HepG2 (cell line): ENCODE measurements around the gene RRP12. TPM values are rescaled to one million over a fixed set of nuclear protein-coding genes. Genes with fewer than 3 reads are reported as not detected.
A peak's percentile ranks its signal among the peaks of the same experiment; 100 is the strongest.

Experiments
- BCL6 ChIP-seq: IDR thresholded peaks from 2 replicates; pipeline ENCODE4 v1.6.1; 2016; ENCODE audit warnings: missing genetic modification reagents, missing compliant biosample characterization
- KMT2B ChIP-seq: IDR thresholded peaks from 2 replicates; pipeline ENCODE4 v1.6.1; 2016; ENCODE audit warnings: missing genetic modification reagents, missing compliant biosample characterization
- SCMH1 ChIP-seq: sonication (generic); formaldehyde crosslinking; IDR thresholded peaks from 2 replicates; pipeline ENCODE4 v1.9.0; 2021; ENCODE audit warnings: missing genetic modification reagents, mild to moderate bottlenecking, borderline replicate concordance
- TGIF2 ChIP-seq: IDR thresholded peaks from 2 replicates; pipeline ENCODE4 v1.6.1; 2016; ENCODE audit warnings: control low read depth, missing compliant biosample characterization
- ZNF329 ChIP-seq: sonication (generic); formaldehyde crosslinking; IDR thresholded peaks from 2 replicates; pipeline ENCODE4 v1.9.0; 2021; ENCODE audit warnings: low read depth, mild to moderate bottlenecking, missing genetic modification reagents
- ZNF451 ChIP-seq: sonication (generic); formaldehyde crosslinking; IDR thresholded peaks from 2 replicates; pipeline ENCODE4 v1.5.0; 2020; ENCODE audit warnings: mild to moderate bottlenecking, missing genetic modification reagents
- ZNF607 ChIP-seq: sonication (generic); formaldehyde crosslinking; IDR thresholded peaks from 2 replicates; pipeline ENCODE4 v1.5.1; 2020; ENCODE audit warnings: missing genetic modification reagents, mild to moderate bottlenecking, borderline replicate concordance
- polyA plus RNA-seq, 8 experiments: library from polyadenylated mRNA; depleted of rRNA in 3 of 8; stranded (reverse) in 7 of 8; unstranded in 1 of 8; fragments of >200 nt; fragmentation: Illumina TruSeq in 4 of 8; extraction: Trizol in 4 of 8; gene quantifications; 2 replicates each; pipeline versions ENCODE4 v1.2.1 to v1.2.3, GENCODE V29; 2011 to 2016; ENCODE audit warnings: low read depth in 4 of 8, missing spikeins in 1 of 8, mixed read lengths in 1 of 8; ENCODE audit not compliant: insufficient read depth in 1 of 8
- total RNA-seq, 5 experiments: library from RNA; depleted of rRNA; stranded (reverse); fragments of >200 nt; fragmentation: Illumina TruSeq; extraction: Trizol; gene quantifications; 2 replicates each; pipeline ENCODE4 v1.2.3, GENCODE V29; 2016; ENCODE audit warnings: low read depth in 1 of 5
- TF ChIP-seq, protein P1 (sequence below): sonication (generic); formaldehyde crosslinking; IDR thresholded peaks from 2 replicates; pipeline ENCODE4 v1.4.0; 2020; ENCODE audit warnings: missing genetic modification reagents
- TF ChIP-seq, protein P2 (sequence below): sonication (generic); formaldehyde crosslinking; IDR thresholded peaks from 2 replicates; pipeline ENCODE4 v1.5.0; 2020; ENCODE audit warnings: missing genetic modification reagents, mild to moderate bottlenecking, borderline replicate concordance
- TF ChIP-seq, protein P3 (sequence below): sonication (generic); formaldehyde crosslinking; IDR thresholded peaks from 2 replicates; pipeline ENCODE4 v1.5.0; 2020; ENCODE audit warnings: mild to moderate bottlenecking, low read depth, missing genetic modification reagents, borderline replicate concordance
- TF ChIP-seq, protein P4 (sequence below): IDR thresholded peaks from 2 replicates; pipeline ENCODE4 v1.6.1; 2016; ENCODE audit warnings: low read depth, missing genetic modification reagents, missing compliant biosample characterization
- TF ChIP-seq, protein P5 (sequence below): sonication (generic); formaldehyde crosslinking; IDR thresholded peaks from 2 replicates; pipeline ENCODE4 v1.4.0; 2020; ENCODE audit warnings: missing genetic modification reagents, mild to moderate bottlenecking, borderline replicate concordance
- TF ChIP-seq, protein P6 (sequence below): IDR thresholded peaks from 2 replicates; pipeline ENCODE4 v1.6.1; 2016

The RRP12 gene
- total and polyA plus RNA-seq, 2 of the 13 experiments (the other 11 are each of a cell fraction or from before 2014, with no cell fraction given) = 13.2 to 39.4 TPM

DNA sequence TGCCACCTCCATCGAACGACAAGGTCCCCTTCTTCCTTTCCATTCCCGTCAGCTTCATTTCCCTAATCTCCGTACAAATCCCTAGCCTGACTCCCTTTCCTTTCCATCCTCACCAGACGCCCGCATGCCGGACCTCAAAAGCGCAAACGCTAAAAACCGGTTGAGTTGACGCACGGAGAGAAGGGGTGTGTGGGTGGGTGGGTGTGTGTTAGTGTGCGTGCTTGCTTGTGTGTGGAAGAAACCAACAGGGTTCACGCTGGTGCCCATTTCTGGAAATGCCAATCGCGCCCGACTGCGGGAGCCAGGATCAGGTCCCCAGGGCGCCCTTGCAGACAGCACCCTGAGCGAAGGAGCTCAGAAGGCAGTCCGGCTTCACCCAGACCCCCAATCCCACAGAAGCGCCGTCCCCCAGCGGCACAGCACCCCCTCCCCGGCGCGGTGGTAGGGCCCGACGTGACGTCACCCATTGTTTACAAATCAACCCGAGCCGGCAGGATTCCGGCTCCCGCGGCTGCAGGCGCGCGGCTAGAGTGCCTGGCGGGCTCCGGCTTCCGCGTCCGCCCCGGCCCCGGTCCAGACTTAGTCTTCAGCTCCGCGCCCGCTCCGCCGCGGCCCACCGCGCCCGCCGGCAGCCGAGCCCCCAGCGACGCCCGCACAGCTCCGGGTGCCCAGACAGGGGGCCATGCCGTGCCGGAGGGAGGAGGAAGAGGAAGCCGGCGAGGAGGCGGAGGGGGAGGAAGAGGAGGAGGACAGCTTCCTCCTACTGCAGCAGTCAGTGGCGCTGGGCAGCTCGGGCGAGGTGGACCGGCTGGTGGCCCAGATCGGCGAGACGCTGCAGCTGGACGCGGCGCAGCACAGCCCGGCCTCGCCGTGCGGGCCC lies 82.1 kb downstream of the RRP12 start, which contains the start of gene FRAT1 (continued):
- TF ChIP-seq, protein P1, sequence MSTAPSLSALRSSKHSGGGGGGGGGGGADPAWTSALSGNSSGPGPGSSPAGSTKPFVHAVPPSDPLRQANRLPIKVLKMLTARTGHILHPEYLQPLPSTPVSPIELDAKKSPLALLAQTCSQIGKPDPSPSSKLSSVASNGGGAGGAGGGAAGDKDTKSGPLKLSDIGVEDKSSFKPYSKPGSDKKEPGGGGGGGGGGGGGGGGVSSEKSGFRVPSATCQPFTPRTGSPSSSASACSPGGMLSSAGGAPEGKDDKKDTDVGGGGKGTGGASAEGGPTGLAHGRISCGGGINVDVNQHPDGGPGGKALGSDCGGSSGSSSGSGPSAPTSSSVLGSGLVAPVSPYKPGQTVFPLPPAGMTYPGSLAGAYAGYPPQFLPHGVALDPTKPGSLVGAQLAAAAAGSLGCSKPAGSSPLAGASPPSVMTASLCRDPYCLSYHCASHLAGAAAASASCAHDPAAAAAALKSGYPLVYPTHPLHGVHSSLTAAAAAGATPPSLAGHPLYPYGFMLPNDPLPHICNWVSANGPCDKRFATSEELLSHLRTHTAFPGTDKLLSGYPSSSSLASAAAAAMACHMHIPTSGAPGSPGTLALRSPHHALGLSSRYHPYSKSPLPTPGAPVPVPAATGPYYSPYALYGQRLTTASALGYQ (CRISPR knock-in tag) = 0 out of 2 replicates have a peak, but pooled peaks have one; percentile 18
- TF ChIP-seq ZNF329 (CRISPR knock-in tag) (peak; percentile 83; the same call in 1 of the 2 replicates), KMT2B (CRISPR knock-in tag) (peak; percentile 37; the same call in 1 of the 2 replicates), ZNF451 (CRISPR knock-in tag) (peak; percentile 26; the same call in 1 of the 2 replicates), TGIF2 (CRISPR knock-in tag) (no peak), SCMH1 (CRISPR knock-in tag) (no peak), ZNF607 (CRISPR knock-in tag) (0 out of 2 replicates have a peak, but pooled peaks have one; percentile 48), BCL6 (CRISPR knock-in tag) (no peak; the same call in 1 of the 2 replicates)
- TF ChIP-seq, protein P2, sequence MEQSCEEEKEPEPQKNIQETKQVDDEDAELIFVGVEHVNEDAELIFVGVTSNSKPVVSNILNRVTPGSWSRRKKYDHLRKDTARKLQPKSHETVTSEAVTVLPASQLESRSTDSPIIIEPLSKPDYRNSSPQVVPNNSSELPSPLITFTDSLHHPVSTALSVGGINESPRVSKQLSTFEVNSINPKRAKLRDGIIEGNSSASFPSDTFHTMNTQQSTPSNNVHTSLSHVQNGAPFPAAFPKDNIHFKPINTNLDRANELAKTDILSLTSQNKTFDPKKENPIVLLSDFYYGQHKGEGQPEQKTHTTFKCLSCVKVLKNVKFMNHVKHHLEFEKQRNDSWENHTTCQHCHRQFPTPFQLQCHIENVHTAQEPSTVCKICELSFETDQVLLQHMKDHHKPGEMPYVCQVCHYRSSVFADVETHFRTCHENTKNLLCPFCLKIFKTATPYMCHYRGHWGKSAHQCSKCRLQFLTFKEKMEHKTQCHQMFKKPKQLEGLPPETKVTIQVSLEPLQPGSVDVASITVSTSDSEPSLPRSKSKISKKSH (CRISPR knock-in tag) = peak; percentile 67; the same call in 1 of the 2 replicates
- TF ChIP-seq, protein P3, sequence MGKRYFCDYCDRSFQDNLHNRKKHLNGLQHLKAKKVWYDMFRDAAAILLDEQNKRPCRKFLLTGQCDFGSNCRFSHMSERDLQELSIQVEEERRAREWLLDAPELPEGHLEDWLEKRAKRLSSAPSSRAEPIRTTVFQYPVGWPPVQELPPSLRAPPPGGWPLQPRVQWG (CRISPR knock-in tag) = 0 out of 2 replicates have a peak, but pooled peaks have one; percentile 49
- TF ChIP-seq, protein P4, sequence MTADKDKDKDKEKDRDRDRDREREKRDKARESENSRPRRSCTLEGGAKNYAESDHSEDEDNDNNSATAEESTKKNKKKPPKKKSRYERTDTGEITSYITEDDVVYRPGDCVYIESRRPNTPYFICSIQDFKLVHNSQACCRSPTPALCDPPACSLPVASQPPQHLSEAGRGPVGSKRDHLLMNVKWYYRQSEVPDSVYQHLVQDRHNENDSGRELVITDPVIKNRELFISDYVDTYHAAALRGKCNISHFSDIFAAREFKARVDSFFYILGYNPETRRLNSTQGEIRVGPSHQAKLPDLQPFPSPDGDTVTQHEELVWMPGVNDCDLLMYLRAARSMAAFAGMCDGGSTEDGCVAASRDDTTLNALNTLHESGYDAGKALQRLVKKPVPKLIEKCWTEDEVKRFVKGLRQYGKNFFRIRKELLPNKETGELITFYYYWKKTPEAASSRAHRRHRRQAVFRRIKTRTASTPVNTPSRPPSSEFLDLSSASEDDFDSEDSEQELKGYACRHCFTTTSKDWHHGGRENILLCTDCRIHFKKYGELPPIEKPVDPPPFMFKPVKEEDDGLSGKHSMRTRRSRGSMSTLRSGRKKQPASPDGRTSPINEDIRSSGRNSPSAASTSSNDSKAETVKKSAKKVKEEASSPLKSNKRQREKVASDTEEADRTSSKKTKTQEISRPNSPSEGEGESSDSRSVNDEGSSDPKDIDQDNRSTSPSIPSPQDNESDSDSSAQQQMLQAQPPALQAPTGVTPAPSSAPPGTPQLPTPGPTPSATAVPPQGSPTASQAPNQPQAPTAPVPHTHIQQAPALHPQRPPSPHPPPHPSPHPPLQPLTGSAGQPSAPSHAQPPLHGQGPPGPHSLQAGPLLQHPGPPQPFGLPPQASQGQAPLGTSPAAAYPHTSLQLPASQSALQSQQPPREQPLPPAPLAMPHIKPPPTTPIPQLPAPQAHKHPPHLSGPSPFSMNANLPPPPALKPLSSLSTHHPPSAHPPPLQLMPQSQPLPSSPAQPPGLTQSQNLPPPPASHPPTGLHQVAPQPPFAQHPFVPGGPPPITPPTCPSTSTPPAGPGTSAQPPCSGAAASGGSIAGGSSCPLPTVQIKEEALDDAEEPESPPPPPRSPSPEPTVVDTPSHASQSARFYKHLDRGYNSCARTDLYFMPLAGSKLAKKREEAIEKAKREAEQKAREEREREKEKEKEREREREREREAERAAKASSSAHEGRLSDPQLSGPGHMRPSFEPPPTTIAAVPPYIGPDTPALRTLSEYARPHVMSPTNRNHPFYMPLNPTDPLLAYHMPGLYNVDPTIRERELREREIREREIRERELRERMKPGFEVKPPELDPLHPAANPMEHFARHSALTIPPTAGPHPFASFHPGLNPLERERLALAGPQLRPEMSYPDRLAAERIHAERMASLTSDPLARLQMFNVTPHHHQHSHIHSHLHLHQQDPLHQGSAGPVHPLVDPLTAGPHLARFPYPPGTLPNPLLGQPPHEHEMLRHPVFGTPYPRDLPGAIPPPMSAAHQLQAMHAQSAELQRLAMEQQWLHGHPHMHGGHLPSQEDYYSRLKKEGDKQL (CRISPR knock-in tag) = no peak
- TF ChIP-seq, protein P5, sequence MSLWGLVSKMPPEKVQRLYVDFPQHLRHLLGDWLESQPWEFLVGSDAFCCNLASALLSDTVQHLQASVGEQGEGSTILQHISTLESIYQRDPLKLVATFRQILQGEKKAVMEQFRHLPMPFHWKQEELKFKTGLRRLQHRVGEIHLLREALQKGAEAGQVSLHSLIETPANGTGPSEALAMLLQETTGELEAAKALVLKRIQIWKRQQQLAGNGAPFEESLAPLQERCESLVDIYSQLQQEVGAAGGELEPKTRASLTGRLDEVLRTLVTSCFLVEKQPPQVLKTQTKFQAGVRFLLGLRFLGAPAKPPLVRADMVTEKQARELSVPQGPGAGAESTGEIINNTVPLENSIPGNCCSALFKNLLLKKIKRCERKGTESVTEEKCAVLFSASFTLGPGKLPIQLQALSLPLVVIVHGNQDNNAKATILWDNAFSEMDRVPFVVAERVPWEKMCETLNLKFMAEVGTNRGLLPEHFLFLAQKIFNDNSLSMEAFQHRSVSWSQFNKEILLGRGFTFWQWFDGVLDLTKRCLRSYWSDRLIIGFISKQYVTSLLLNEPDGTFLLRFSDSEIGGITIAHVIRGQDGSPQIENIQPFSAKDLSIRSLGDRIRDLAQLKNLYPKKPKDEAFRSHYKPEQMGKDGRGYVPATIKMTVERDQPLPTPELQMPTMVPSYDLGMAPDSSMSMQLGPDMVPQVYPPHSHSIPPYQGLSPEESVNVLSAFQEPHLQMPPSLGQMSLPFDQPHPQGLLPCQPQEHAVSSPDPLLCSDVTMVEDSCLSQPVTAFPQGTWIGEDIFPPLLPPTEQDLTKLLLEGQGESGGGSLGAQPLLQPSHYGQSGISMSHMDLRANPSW (CRISPR knock-in tag) = peak; percentile 62; the same call in 1 of the 2 replicates
- TF ChIP-seq, protein P6, sequence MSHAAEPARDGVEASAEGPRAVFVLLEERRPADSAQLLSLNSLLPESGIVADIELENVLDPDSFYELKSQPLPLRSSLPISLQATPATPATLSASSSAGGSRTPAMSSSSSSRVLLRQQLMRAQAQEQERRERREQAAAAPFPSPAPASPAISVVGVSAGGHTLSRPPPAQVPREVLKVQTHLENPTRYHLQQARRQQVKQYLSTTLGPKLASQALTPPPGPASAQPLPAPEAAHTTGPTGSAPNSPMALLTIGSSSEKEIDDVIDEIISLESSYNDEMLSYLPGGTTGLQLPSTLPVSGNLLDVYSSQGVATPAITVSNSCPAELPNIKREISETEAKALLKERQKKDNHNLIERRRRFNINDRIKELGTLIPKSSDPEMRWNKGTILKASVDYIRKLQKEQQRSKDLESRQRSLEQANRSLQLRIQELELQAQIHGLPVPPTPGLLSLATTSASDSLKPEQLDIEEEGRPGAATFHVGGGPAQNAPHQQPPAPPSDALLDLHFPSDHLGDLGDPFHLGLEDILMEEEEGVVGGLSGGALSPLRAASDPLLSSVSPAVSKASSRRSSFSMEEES (CRISPR knock-in tag) = no peak
